ENCODE measurements around the gene RAB11FIP4. TPM values are rescaled to one million over a fixed set of nuclear protein-coding genes. Genes with fewer than 3 reads are reported as not detected.

The RAB11FIP4 gene
- total RNA-seq, 2 donors from 2014 or later = 35.6 to 62.2 TPM

DNA sequence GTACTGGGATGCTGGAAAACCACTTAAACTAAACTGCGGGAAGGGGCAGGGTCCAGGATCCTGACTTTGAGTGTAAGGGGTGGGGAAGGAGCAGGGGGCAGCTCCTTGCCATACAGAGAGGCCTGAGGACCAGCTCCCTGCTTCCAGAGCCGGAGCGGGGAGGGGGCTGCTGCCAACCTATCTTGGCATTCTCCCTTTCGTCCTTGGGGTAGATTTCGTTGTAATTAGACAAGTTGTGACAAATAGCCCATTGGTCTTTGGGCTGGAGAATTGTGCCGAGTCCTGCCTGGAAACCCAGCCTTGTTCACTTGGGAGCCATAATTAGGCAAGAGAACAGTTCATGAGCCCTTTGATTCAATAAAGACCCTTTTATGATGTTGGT lies 175.5 kb downstream of the RAB11FIP4 start:
- Histone ChIP-seq H3K27me3 (ENCODE audit: control insufficient read depth, insufficient read depth, low read length, poor library complexity, severe bottlenecking) (no peaks in the 10 kb centered on the region), H3K4me3 (ENCODE audit: low read length) (no peak overlapping the region), H3K9ac (ENCODE audit: extremely low read depth, low read length, poor library complexity, severe bottlenecking) (no peak overlapping the region), H3K9me3 (ENCODE audit: control insufficient read depth, low read length) (no peaks in the 10 kb centered on the region), H3K4me1 (ENCODE audit: control insufficient read depth, insufficient read depth, low read length) (no peaks in the 10 kb centered on the region), H3K36me3 (ENCODE audit: control insufficient read depth, insufficient read depth, low read length) (no peaks in the 10 kb centered on the region), H3K27ac (ENCODE audit: low read depth, low read length) (no peak overlapping the region)
- Mint-ChIP-seq H3K4me3 (no peak overlapping the region), H3K36me3 (ENCODE audit: low read depth) (peaks cover 2% of the 10 kb centered on the region), H3K27ac (no peak overlapping the region), H3K9me3 (no peaks in the 10 kb centered on the region), H3K27me3 (ENCODE audit: insufficient read depth) (no peaks in the 10 kb centered on the region), H3K4me1 (peaks cover 27% of the 10 kb centered on the region)
- WGBS, 2 experiments (ENCODE audit: insufficient coverage in 1 of 2, insufficient read length in 1 of 2) = 94 to 100% methylated on average over 2 to 6 of the region's 6 CpGs
- TF ChIP-seq, protein P1, sequence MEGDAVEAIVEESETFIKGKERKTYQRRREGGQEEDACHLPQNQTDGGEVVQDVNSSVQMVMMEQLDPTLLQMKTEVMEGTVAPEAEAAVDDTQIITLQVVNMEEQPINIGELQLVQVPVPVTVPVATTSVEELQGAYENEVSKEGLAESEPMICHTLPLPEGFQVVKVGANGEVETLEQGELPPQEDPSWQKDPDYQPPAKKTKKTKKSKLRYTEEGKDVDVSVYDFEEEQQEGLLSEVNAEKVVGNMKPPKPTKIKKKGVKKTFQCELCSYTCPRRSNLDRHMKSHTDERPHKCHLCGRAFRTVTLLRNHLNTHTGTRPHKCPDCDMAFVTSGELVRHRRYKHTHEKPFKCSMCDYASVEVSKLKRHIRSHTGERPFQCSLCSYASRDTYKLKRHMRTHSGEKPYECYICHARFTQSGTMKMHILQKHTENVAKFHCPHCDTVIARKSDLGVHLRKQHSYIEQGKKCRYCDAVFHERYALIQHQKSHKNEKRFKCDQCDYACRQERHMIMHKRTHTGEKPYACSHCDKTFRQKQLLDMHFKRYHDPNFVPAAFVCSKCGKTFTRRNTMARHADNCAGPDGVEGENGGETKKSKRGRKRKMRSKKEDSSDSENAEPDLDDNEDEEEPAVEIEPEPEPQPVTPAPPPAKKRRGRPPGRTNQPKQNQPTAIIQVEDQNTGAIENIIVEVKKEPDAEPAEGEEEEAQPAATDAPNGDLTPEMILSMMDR (conservative IDR thresholded peaks at IDR 0.05) = no peak
- no peak for DNase-seq

- no peak overlapping the region for H3K9ac ChIP-seq (ENCODE audit: extremely low read depth, low read length, poor library complexity, severe bottlenecking)
- H3K4me3 Mint-ChIP-seq = no peak overlapping the region
Measured at GRCh38 chr17:31568121-31568520, 176.6 kb downstream of the RAB11FIP4 start.

GRCh38 chr17:31568539-31568938 lies 177.1 kb downstream of the RAB11FIP4 start:
- no peaks in the 10 kb centered on the region for H3K9me3 ChIP-seq (ENCODE audit: control insufficient read depth, low read length)
- no peaks in the 10 kb centered on the region for H3K9me3 Mint-ChIP-seq
- H3K4me3 Mint-ChIP-seq = no peak overlapping the region
- no peaks in the 10 kb centered on the region for H3K36me3 ChIP-seq (ENCODE audit: control insufficient read depth, insufficient read depth, low read length)
- no peaks in the 10 kb centered on the region for H3K36me3 Mint-ChIP-seq (ENCODE audit: low read depth)
- H3K4me3 ChIP-seq (ENCODE audit: low read length) = no peak overlapping the region
- TF ChIP-seq, protein P1 (conservative IDR thresholded peaks at IDR 0.05) = no peak
- no peak overlapping the region for H3K9ac ChIP-seq (ENCODE audit: extremely low read depth, low read length, poor library complexity, severe bottlenecking)
- H3K27ac Mint-ChIP-seq = no peak overlapping the region
- H3K27me3 ChIP-seq (ENCODE audit: control insufficient read depth, insufficient read depth, low read length, poor library complexity, severe bottlenecking) = no peaks in the 10 kb centered on the region
- peaks cover 25% of the 10 kb centered on the region for H3K4me1 Mint-ChIP-seq
- no peaks in the 10 kb centered on the region for H3K27me3 Mint-ChIP-seq (ENCODE audit: insufficient read depth)
- no peak for DNase-seq
- no peak overlapping the region for H3K27ac ChIP-seq (ENCODE audit: low read depth, low read length)
- WGBS, 2 experiments (ENCODE audit: insufficient coverage in 1 of 2, insufficient read length in 1 of 2) = 89 to 91% methylated on average over 6 to 7 of the region's 7 CpGs
- no peaks in the 10 kb centered on the region for H3K4me1 ChIP-seq (ENCODE audit: control insufficient read depth, insufficient read depth, low read length)

More at GRCh38 chr17:31568121-31568520, 176.6 kb downstream of the RAB11FIP4 start:
- no peaks in the 10 kb centered on the region for H3K27me3 Mint-ChIP-seq (ENCODE audit: insufficient read depth)
- DNase-seq = no peak
- TF ChIP-seq, protein P1 (conservative IDR thresholded peaks at IDR 0.05) = no peak
- no peak overlapping the region for H3K27ac Mint-ChIP-seq
- Histone ChIP-seq H3K36me3 (ENCODE audit: control insufficient read depth, insufficient read depth, low read length) (no peaks in the 10 kb centered on the region), H3K4me3 (ENCODE audit: low read length) (no peak overlapping the region), H3K4me1 (ENCODE audit: control insufficient read depth, insufficient read depth, low read length) (no peaks in the 10 kb centered on the region), H3K27ac (ENCODE audit: low read depth, low read length) (no peak overlapping the region), H3K9me3 (ENCODE audit: control insufficient read depth, low read length) (no peaks in the 10 kb centered on the region), H3K27me3 (ENCODE audit: control insufficient read depth, insufficient read depth, low read length, poor library complexity, severe bottlenecking) (no peaks in the 10 kb centered on the region)
- 90 to 94% methylated on average over 9 of the region's 9 CpGs for WGBS, 2 experiments (ENCODE audit: insufficient coverage in 1 of 2, insufficient read length in 1 of 2)
- no peaks in the 10 kb centered on the region for H3K36me3 Mint-ChIP-seq (ENCODE audit: low read depth)
- H3K9me3 Mint-ChIP-seq = no peaks in the 10 kb centered on the region
- peaks cover 25% of the 10 kb centered on the region for H3K4me1 Mint-ChIP-seq

Measured in endodermal cell (in vitro differentiated cells).